CD4-positive, alpha-beta T cell treated with Interleukin-6 at 100 ng/mL for 8 hours (primary cell): ENCODE measurements around the gene SEPTIN8.
"Not testable (repeated sequence)": the region's sequence is repeated elsewhere in the genome, so short reads cannot be mapped to it uniquely, and the experiment has no call there.

ENCODE experiments used
- DNase-seq: peaks from one replicate; pipeline ENCODE4 v3.0.0-alpha.2; 2020; ENCODE audit warnings: mixed read lengths, low spot score

The SEPTIN8 gene

GRCh38 chr5:132812781-132813598 is 36.0 kb upstream of the SEPTIN8 start, which contains the start of gene SOWAHA:
SOWAHA (plus strand) TSS chr5:132813302; CDS start chr5:132813622, 320 bp downstream.
- no peak for DNase-seq

- no peak for DNase-seq
These were observed 35.2 kb upstream of the SEPTIN8 start for GRCh38 chr5:132812123-132812765.

- DNase-seq, result no peak
These were observed 33.6 kb upstream of the SEPTIN8 start for GRCh38 chr5:132810605-132811004.

GRCh38 chr5:132808866-132809265 is 31.8 kb upstream of the SEPTIN8 start:
- no peak for DNase-seq

- DNase-seq, result no peak
These were observed 31.4 kb upstream of the SEPTIN8 start for GRCh38 chr5:132808448-132808847.

- DNase-seq, result no peak
These were observed 30.3 kb upstream of the SEPTIN8 start for GRCh38 chr5:132807163-132807838.

GRCh38 chr5:132806804-132807162 is 29.7 kb upstream of the SEPTIN8 start:
- DNase-seq, result not testable (repeated sequence)

- DNase-seq, result not testable (repeated sequence)
These were observed 28.8 kb upstream of the SEPTIN8 start for GRCh38 chr5:132805872-132806271.

- DNase-seq, result not testable (repeated sequence)
These were observed 27.2 kb upstream of the SEPTIN8 start for GRCh38 chr5:132804219-132804618.

- DNase-seq, result not testable (repeated sequence)
These were observed 25.6 kb upstream of the SEPTIN8 start for GRCh38 chr5:132802685-132803066.

- no peak for DNase-seq
These were observed 25.1 kb upstream of the SEPTIN8 start for GRCh38 chr5:132802044-132802684.

- DNase-seq, result no peak
These were observed 23.5 kb upstream of the SEPTIN8 start for GRCh38 chr5:132800545-132800944.

GRCh38 chr5:132799392-132799791 is 22.4 kb upstream of the SEPTIN8 start:
- no peak for DNase-seq

GRCh38 chr5:132797651-132798050 is 20.6 kb upstream of the SEPTIN8 start:
- no peak for DNase-seq

GRCh38 chr5:132791026-132791425 is 14.0 kb upstream of the SEPTIN8 start:
- no peak for DNase-seq

- no peak for DNase-seq
These were observed 13.3 kb upstream of the SEPTIN8 start for GRCh38 chr5:132790201-132790865.

GRCh38 chr5:132788990-132789886 is 12.2 kb upstream of the SEPTIN8 start:
- no peak for DNase-seq

GRCh38 chr5:132788508-132788907 is 11.5 kb upstream of the SEPTIN8 start:
- DNase-seq, result no peak

GRCh38 chr5:132787076-132787475 is 10.0 kb upstream of the SEPTIN8 start:
- no peak for DNase-seq

GRCh38 chr5:132785864-132786263 is 8.8 kb upstream of the SEPTIN8 start:
- no peak for DNase-seq

GRCh38 chr5:132785365-132785764 is 8.3 kb upstream of the SEPTIN8 start:
- no peak for DNase-seq
